K562 (cell line): ENCODE data around the gene TUBB1. TPM values are rescaled to one million over a fixed set of nuclear protein-coding genes. Genes with fewer than 3 reads are reported as not detected.

Source experiments
- BRD4 ChIP-seq: fragments of 200-600 bp; sonication (generic); IDR thresholded peaks from 2 replicates; pipeline ENCODE4 v1.6.1; 2017; ENCODE audit warnings: inconsistent platforms
- EP300 ChIP-seq: IDR thresholded peaks from 2 replicates; pipeline ENCODE4 v1.6.1; 2012; ENCODE audit warnings: low read length, improper control_type of control experiment
- GABPB2 ChIP-seq: fragments of 250-450 bp; sonication (Bioruptor Pico); conservative IDR thresholded peaks from 2 replicates; pipeline ENCODE4 v1.5.1; 2021; ENCODE audit warnings: mild to moderate bottlenecking
- MCM7 ChIP-seq, 2 experiments: fragments of 450-650 bp; IDR thresholded peaks; 2 replicates each; pipeline ENCODE4 v1.6.1; 2016 to 2018
- PTRF ChIP-seq: fragments of 450-650 bp; IDR thresholded peaks from 2 replicates; pipeline ENCODE4 v1.6.1; 2016; ENCODE audit warnings: mild to moderate bottlenecking, missing genetic modification characterization, missing compliant biosample characterization
- RCOR1 ChIP-seq, 2 experiments: IDR thresholded peaks; 2 replicates each; pipeline ENCODE4 v1.6.1; 2012; ENCODE audit warnings: low read depth in 2 of 2, low read length in 2 of 2, borderline replicate concordance in 1 of 2, improper control_type of control experiment in 1 of 2
- SAFB2 ChIP-seq: fragments of 200-400 bp; formaldehyde crosslinking; IDR thresholded peaks from 2 replicates; pipeline ENCODE4 v1.6.1; 2018; ENCODE audit warnings: borderline replicate concordance, low read length, low read depth, moderate library complexity; ENCODE audit not compliant: severe bottlenecking
- TBP ChIP-seq: optimal IDR thresholded peaks from 2 replicates; pipeline ENCODE3; 2011; ENCODE audit warnings: low read depth, low read length, improper control_type of control experiment
- TCF3 ChIP-seq: sonication (generic); formaldehyde crosslinking; IDR thresholded peaks from 2 replicates; pipeline ENCODE4 v1.4.0; 2020; ENCODE audit warnings: mild to moderate bottlenecking, missing genetic modification reagents
- ZBTB7A ChIP-seq: IDR thresholded peaks from 2 replicates; pipeline ENCODE4 v1.6.1; 2011; ENCODE audit warnings: low read depth, mild to moderate bottlenecking, low read length, moderate library complexity, borderline replicate concordance; ENCODE audit not compliant: control insufficient read depth
- ZNF311 ChIP-seq: fragments of 250-450 bp; sonication (Bioruptor Pico); IDR thresholded peaks from 2 replicates; pipeline ENCODE4 v1.4.0; 2020; ENCODE audit warnings: mild to moderate bottlenecking, moderate library complexity
- polyA plus RNA-seq, 8 experiments: library from polyadenylated mRNA; depleted of rRNA in 4 of 8; stranded (reverse) in 5 of 8; unstranded in 3 of 8; fragments of >200 nt; fragmentation: Nextera tagmentation in 2 of 8; fragmentation: Illumina TruSeq in 1 of 8; extraction: Ambion mirVana in 2 of 8; extraction: Trizol in 1 of 8; gene quantifications; 2 replicates each; pipeline versions ENCODE4 v1.2.1 to v1.2.3, GENCODE V29; 2011 to 2014; ENCODE audit warnings: inconsistent platforms in 1 of 8, missing spikeins in 1 of 8
- total RNA-seq, 7 experiments: library from RNA; depleted of rRNA in 6 of 7; stranded (reverse); fragments of >200 nt in 6 of 7; fragmentation: Illumina TruSeq in 2 of 7; extraction: Trizol in 2 of 7; gene quantifications; 2 replicates each; pipeline versions ENCODE4 v1.2.1 to v1.2.3, GENCODE V29; 2011 to 2021; ENCODE audit warnings: low replicate concordance in 1 of 7
- TF ChIP-seq, protein P1 (sequence below), 3 experiments: fragments of 200-800 bp in 1 of 3; sonication (Bioruptor generic) in 1 of 3; sonication (generic) in 1 of 3; formaldehyde crosslinking in 1 of 3; IDR thresholded peaks; 2 replicates each; pipeline versions ENCODE4 v1.6.1 to v1.8.0; 2016 to 2022; ENCODE audit warnings: mild to moderate bottlenecking in 2 of 3, missing compliant biosample characterization in 2 of 3, missing genetic modification characterization in 2 of 3, missing genetic modification reagents in 1 of 3
- TF ChIP-seq, protein P2 (sequence below): fragments of 250-450 bp; sonication (Bioruptor Pico); IDR thresholded peaks from 2 replicates; pipeline ENCODE4 v1.5.1; 2021; ENCODE audit warnings: mild to moderate bottlenecking
- TF ChIP-seq, protein P3 (sequence below), 2 experiments: fragments of 450-650 bp in 1 of 2; sonication (generic) in 1 of 2; formaldehyde crosslinking in 1 of 2; IDR thresholded peaks in 1 of 2; conservative IDR thresholded peaks in 1 of 2; 2 replicates each; pipeline versions ENCODE4 v1.6.1 to v1.8.1; 2016 to 2023; ENCODE audit warnings: mild to moderate bottlenecking in 2 of 2, moderate library complexity in 2 of 2, inconsistent platforms in 1 of 2, missing genetic modification reagents in 1 of 2
- TF ChIP-seq, protein P4 (sequence below): fragments of 450-650 bp; IDR thresholded peaks from 2 replicates; pipeline ENCODE4 v1.6.1; 2016
- TF ChIP-seq, protein P5 (sequence below): fragments of 200-400 bp; formaldehyde crosslinking; IDR thresholded peaks from 2 replicates; pipeline ENCODE4 v1.6.1; 2017; ENCODE audit warnings: mild to moderate bottlenecking, low read depth, low read length, moderate library complexity

Gene TUBB1
- total and polyA plus RNA-seq, 9 of the 15 experiments (the other 6 are each of a cell fraction or from before 2014, with no cell fraction given): 1.5 to 3.9 (median 2.4) TPM

DNA sequence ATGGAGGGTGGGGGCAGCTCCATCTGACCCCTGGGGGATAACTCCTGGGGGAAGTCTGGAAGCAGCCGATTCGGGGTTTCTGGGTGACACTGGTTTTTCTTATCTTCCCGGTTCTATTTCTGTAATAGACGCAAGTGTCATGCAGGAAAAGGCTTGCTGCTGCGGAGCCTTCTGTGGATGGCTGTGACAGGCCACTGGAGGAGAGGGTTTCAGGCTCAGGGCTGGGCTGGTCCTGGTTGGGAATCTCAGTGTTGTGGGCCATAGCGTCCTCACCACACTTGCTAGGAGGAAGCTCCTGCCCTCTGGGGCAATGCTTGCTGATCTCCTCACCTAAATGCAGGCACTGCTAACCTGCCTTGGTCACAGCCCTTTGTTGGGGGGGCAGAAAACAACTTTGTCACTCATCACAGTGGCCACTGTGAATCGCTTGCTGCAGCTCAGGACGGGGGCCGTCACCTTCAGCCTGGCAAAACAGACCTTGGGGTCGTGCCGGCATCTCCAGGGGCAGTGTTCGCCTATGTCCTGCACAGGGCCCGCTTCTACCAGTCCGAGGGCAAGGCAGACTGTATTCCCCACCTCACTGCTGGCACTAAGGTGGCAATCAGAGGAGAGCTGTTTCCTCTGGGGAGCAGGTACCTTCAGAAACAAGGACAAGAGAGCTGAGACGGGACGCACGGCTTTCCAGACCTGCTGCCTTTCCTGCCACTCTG lies 4.4 kb upstream of the TUBB1 start (continued):
- TF ChIP-seq, protein P1, sequence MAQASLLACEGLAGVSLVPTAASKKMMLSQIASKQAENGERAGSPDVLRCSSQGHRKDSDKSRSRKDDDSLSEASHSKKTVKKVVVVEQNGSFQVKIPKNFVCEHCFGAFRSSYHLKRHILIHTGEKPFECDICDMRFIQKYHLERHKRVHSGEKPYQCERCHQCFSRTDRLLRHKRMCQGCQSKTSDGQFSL (CRISPR knock-in tag; IDR thresholded peaks at IDR 0.05): peak; percentile 81
- TF ChIP-seq, protein P1 (tag; IDR thresholded peaks at IDR 0.05): no peak
- TF ChIP-seq SAFB2 (no peak), ZBTB7A (no peak), PTRF (no peak), BRD4 (no peak), TCF3 (CRISPR knock-in tag) (peak; percentile 48), GABPB2 (CRISPR knock-in tag) (no peak), RCOR1 (IDR thresholded peaks at IDR 0.05; ENCODE audit: borderline replicate concordance in 1 of 2, low read depth in 2 of 2, low read length in 2 of 2) (peak in 1 of 2 experiments; percentile 23; a peak in 1 of 4 replicates), ZNF311 (peak; percentile 2; the same call in 1 of the 2 replicates), MCM7 (IDR thresholded peaks at IDR 0.05) (no peak), TBP (peak; percentile 19), EP300 (0 out of 2 replicates have a peak, but pooled peaks have one; percentile 4)
- TF ChIP-seq, protein P2, sequence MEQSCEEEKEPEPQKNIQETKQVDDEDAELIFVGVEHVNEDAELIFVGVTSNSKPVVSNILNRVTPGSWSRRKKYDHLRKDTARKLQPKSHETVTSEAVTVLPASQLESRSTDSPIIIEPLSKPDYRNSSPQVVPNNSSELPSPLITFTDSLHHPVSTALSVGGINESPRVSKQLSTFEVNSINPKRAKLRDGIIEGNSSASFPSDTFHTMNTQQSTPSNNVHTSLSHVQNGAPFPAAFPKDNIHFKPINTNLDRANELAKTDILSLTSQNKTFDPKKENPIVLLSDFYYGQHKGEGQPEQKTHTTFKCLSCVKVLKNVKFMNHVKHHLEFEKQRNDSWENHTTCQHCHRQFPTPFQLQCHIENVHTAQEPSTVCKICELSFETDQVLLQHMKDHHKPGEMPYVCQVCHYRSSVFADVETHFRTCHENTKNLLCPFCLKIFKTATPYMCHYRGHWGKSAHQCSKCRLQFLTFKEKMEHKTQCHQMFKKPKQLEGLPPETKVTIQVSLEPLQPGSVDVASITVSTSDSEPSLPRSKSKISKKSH (CRISPR knock-in tag): no peak
- TF ChIP-seq, protein P3, sequence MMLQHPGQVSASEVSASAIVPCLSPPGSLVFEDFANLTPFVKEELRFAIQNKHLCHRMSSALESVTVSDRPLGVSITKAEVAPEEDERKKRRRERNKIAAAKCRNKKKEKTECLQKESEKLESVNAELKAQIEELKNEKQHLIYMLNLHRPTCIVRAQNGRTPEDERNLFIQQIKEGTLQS (IDR thresholded peaks at IDR 0.05): no peak
- TF ChIP-seq, protein P3 (CRISPR knock-in tag; conservative IDR thresholded peaks at IDR 0.05): no peak
- TF ChIP-seq, protein P4, sequence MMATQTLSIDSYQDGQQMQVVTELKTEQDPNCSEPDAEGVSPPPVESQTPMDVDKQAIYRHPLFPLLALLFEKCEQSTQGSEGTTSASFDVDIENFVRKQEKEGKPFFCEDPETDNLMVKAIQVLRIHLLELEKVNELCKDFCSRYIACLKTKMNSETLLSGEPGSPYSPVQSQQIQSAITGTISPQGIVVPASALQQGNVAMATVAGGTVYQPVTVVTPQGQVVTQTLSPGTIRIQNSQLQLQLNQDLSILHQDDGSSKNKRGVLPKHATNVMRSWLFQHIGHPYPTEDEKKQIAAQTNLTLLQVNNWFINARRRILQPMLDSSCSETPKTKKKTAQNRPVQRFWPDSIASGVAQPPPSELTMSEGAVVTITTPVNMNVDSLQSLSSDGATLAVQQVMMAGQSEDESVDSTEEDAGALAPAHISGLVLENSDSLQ: 0 out of 2 replicates have a peak, but pooled peaks have one; percentile 5
- TF ChIP-seq, protein P5, sequence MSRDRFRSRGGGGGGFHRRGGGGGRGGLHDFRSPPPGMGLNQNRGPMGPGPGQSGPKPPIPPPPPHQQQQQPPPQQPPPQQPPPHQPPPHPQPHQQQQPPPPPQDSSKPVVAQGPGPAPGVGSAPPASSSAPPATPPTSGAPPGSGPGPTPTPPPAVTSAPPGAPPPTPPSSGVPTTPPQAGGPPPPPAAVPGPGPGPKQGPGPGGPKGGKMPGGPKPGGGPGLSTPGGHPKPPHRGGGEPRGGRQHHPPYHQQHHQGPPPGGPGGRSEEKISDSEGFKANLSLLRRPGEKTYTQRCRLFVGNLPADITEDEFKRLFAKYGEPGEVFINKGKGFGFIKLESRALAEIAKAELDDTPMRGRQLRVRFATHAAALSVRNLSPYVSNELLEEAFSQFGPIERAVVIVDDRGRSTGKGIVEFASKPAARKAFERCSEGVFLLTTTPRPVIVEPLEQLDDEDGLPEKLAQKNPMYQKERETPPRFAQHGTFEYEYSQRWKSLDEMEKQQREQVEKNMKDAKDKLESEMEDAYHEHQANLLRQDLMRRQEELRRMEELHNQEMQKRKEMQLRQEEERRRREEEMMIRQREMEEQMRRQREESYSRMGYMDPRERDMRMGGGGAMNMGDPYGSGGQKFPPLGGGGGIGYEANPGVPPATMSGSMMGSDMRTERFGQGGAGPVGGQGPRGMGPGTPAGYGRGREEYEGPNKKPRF: no peak
